22Rv1 (cell line): ENCODE measurements around the gene MAP1LC3A.

Experiments used
- H3K27ac ChIP-seq: fragments of 450-650 bp; 2 replicates; pipeline ENCODE4 v1.5.1; 2017
- CTCF ChIP-seq: fragments of 450-650 bp; IDR thresholded peaks from 2 replicates; pipeline ENCODE4 v1.5.1; 2017; ENCODE audit warnings: mild to moderate bottlenecking
- ZFX ChIP-seq: fragments of 450-650 bp; IDR thresholded peaks from 2 replicates; pipeline ENCODE4 v1.6.1; 2017; ENCODE audit warnings: antibody characterized with exemption, borderline replicate concordance

Gene MAP1LC3A

GRCh38 chr20:34561661-34562060, 3.1 kb downstream of the MAP1LC3A start:
- 0 out of 2 replicates have a peak overlapping the region, but pooled peaks have one; percentile 18 for H3K27ac ChIP-seq
- TF ChIP-seq CTCF (no peak), ZFX (no peak)

- H3K27ac ChIP-seq: 0 out of 2 replicates have a peak overlapping the region, but pooled peaks have one; percentile 18
- TF ChIP-seq CTCF (peak; percentile 54), ZFX (no peak)
Observed at GRCh38 chr20:34562641-34563040, 4.1 kb downstream of the MAP1LC3A start.

GRCh38 chr20:34564833-34565232, 6.3 kb downstream of the MAP1LC3A start:
- TF ChIP-seq ZFX (no peak), CTCF (no peak)

GRCh38 chr20:34566978-34567891, 8.7 kb downstream of the MAP1LC3A start:
- no peak overlapping the region for H3K27ac ChIP-seq
- TF ChIP-seq CTCF (no peak), ZFX (no peak)

More at GRCh38 chr20:34564833-34565232, 6.3 kb downstream of the MAP1LC3A start:
- no peak overlapping the region for H3K27ac ChIP-seq

- TF ChIP-seq ZFX (no peak), CTCF (no peak)
- no peak overlapping the region for H3K27ac ChIP-seq
Observed at GRCh38 chr20:34567892-34568865, 9.7 kb downstream of the MAP1LC3A start.

GRCh38 chr20:34569598-34569997, 11.1 kb downstream of the MAP1LC3A start:
- TF ChIP-seq ZFX (no peak), CTCF (no peak)
- H3K27ac ChIP-seq: no peak overlapping the region
